H1 (cell line): ENCODE measurements around the gene NCR2. TPM values are rescaled to one million over a fixed set of nuclear protein-coding genes. Genes with fewer than 3 reads are reported as not detected.

ENCODE experiments used
- CTCF ChIA-PET: fragments of 300-600 bp; sonication (Branson Sonifier 250); formaldehyde crosslinking; loops from one replicate; lab custom pipeline; 2021; ENCODE audit not compliant: partially characterized antibody; lab: Charles Lee
- POLR2A ChIA-PET: fragments of 300-600 bp; sonication (Branson Sonifier 250); formaldehyde crosslinking; loops from one replicate; lab custom pipeline; 2021; ENCODE audit warnings: inconsistent platforms; ENCODE audit not compliant: partially characterized antibody; lab: Charles Lee
- DNase-seq, 2 experiments: peaks; one replicate each; pipeline versions ENCODE4 v3.0.0 to v3.0.0-alpha.2; 2010 to 2022; ENCODE audit warnings: low spot score in 2 of 2, low read depth in 1 of 2, mixed read lengths in 1 of 2
- FAIRE-seq: peaks from 2 replicates; lab custom pipeline; 2011; peaks lifted over from hg19 to GRCh38; lab: Jason Lieb, UNC
- H2AFZ ChIP-seq: 2 replicates; pipeline ENCODE4 v1.8.1; 2012; ENCODE audit warnings: low read length, inconsistent platforms
- H2AK5ac ChIP-seq: 2 replicates; pipeline ENCODE4 v1.6.1; 2013; ENCODE audit warnings: low read depth, low read length
- H2BK120ac ChIP-seq: replicated peaks from 2 replicates; pipeline ENCODE3; 2013; ENCODE audit warnings: low read depth, low read length, inconsistent platforms
- H2BK12ac ChIP-seq: 2 replicates; pipeline ENCODE4 v1.6.1; 2013; ENCODE audit warnings: low read depth, low read length
- H2BK15ac ChIP-seq: 2 replicates; pipeline ENCODE4 v1.6.1; 2013; ENCODE audit warnings: low read length
- H2BK20ac ChIP-seq: 2 replicates; pipeline ENCODE4 v1.6.1; 2013; ENCODE audit warnings: low read length
- H2BK5ac ChIP-seq: 2 replicates; pipeline ENCODE4 v1.6.1; 2013; ENCODE audit warnings: low read depth, low read length
- H3K14ac ChIP-seq: 2 replicates; pipeline ENCODE4 v1.6.1; 2013; ENCODE audit warnings: inconsistent platforms; ENCODE audit not compliant: insufficient read length
- H3K18ac ChIP-seq: 2 replicates; pipeline ENCODE4 v1.6.1; 2013; ENCODE audit warnings: low read length; ENCODE audit errors: extremely low read depth
- H3K23ac ChIP-seq: 2 replicates; pipeline ENCODE4 v1.6.1; 2013; ENCODE audit warnings: inconsistent platforms; ENCODE audit not compliant: insufficient read length
- H3K23me2 ChIP-seq: 2 replicates; pipeline ENCODE4 v1.6.1; 2013; ENCODE audit warnings: low read depth, low read length
- H3K27ac ChIP-seq: 2 replicates; pipeline ENCODE4 v1.6.1; 2011; ENCODE audit warnings: low read depth, low read length, inconsistent platforms
- H3K27me3 ChIP-seq, 4 experiments: replicated peaks in 1 of 4; 1 replicate in 1 of 4; 2 replicates in 3 of 4; pipeline versions ENCODE4 v1.6.1 to v1.8.1; 2011 to 2013; ENCODE audit warnings: low read length in 3 of 4, mild to moderate bottlenecking in 3 of 4, inconsistent platforms in 2 of 4, mixed read lengths in 2 of 4, moderate library complexity in 1 of 4; ENCODE audit not compliant: control insufficient read depth in 3 of 4, insufficient read depth in 3 of 4; ENCODE audit errors: extremely low read depth in 1 of 4
- H3K36me3 ChIP-seq, 4 experiments: 2 replicates each; pipeline versions ENCODE4 v1.6.1 to v1.8.1; 2011 to 2013; ENCODE audit warnings: mild to moderate bottlenecking in 4 of 4, low read length in 3 of 4, moderate library complexity in 2 of 4, control low read depth in 1 of 4, inconsistent platforms in 1 of 4; ENCODE audit not compliant: insufficient read depth in 4 of 4, control insufficient read depth in 2 of 4
- H3K4ac ChIP-seq: replicated peaks from 2 replicates; pipeline ENCODE3; 2013; ENCODE audit warnings: low read length, low read depth, mixed read lengths, inconsistent platforms; ENCODE audit not compliant: insufficient read length
- H3K4me1 ChIP-seq, 4 experiments: replicated peaks in 1 of 4; 1 replicate in 1 of 4; 2 replicates in 3 of 4; pipeline versions ENCODE4 v1.6.1 to v1.8.1; 2011 to 2013; ENCODE audit warnings: low read length in 3 of 4, inconsistent platforms in 2 of 4, mixed read lengths in 1 of 4; ENCODE audit not compliant: insufficient read depth in 4 of 4, control insufficient read depth in 3 of 4
- H3K4me2 ChIP-seq, 2 experiments: 2 replicates each; pipeline versions ENCODE4 v1.6.1 to v1.8.1; 2011 to 2013; ENCODE audit warnings: low read depth in 2 of 2, low read length in 2 of 2, control low read depth in 1 of 2, inconsistent platforms in 1 of 2, mild to moderate bottlenecking in 1 of 2; ENCODE audit not compliant: insufficient read depth in 1 of 2
- H3K4me3 ChIP-seq, 4 experiments: fragments of 200-600, 300-600 bp in 1 of 4; sonication (generic), shearing (Covaris generic), sonication (Bioruptor Twin) in 1 of 4; 2 replicates each; pipeline versions ENCODE4 v1.5.1 to v1.8.1; 2011 to 2016; ENCODE audit warnings: low read length in 4 of 4, low read depth in 3 of 4, control low read depth in 2 of 4, inconsistent platforms in 2 of 4, mild to moderate bottlenecking in 2 of 4, mixed read lengths in 1 of 4, moderate library complexity in 1 of 4; ENCODE audit not compliant: insufficient read depth in 2 of 4; ENCODE audit errors: extremely low read depth in 1 of 4
- H3K56ac ChIP-seq: replicated peaks from 2 replicates; pipeline ENCODE3; 2013; ENCODE audit warnings: low read depth, mild to moderate bottlenecking, mixed read lengths, low read length, inconsistent platforms; ENCODE audit not compliant: insufficient read length
- H3K79me1 ChIP-seq: 2 replicates; pipeline ENCODE4 v1.6.1; 2013; ENCODE audit warnings: low read depth, low read length, control low read depth
- H3K79me2 ChIP-seq, 2 experiments: 2 replicates each; pipeline versions ENCODE4 v1.6.1 to v1.8.1; 2012 to 2013; ENCODE audit warnings: low read length in 2 of 2, mild to moderate bottlenecking in 2 of 2, inconsistent platforms in 1 of 2; ENCODE audit not compliant: insufficient read depth in 2 of 2, control insufficient read depth in 1 of 2
- H3K9ac ChIP-seq, 4 experiments: replicated peaks in 1 of 4; 1 replicate in 1 of 4; 2 replicates in 3 of 4; pipeline versions ENCODE4 v1.6.1 to v1.8.1; 2011 to 2013; ENCODE audit warnings: low read depth in 3 of 4, low read length in 3 of 4, control low read depth in 2 of 4, mild to moderate bottlenecking in 2 of 4, moderate library complexity in 2 of 4, inconsistent platforms in 1 of 4; ENCODE audit errors: extremely low read depth in 1 of 4
- H3K9me3 ChIP-seq, 2 experiments: 2 replicates each; pipeline versions ENCODE4 v1.6.1 to v1.8.1; 2012 to 2013; ENCODE audit warnings: mild to moderate bottlenecking in 2 of 2, moderate library complexity in 2 of 2, control low read depth in 1 of 2, inconsistent platforms in 1 of 2, low read depth in 1 of 2, low read length in 1 of 2, mixed read lengths in 1 of 2; ENCODE audit not compliant: insufficient read depth in 2 of 2
- H4K20me1 ChIP-seq, 2 experiments: replicated peaks in 1 of 2; 2 replicates each; pipeline versions ENCODE3 to v1.8.1; 2011 to 2013; ENCODE audit warnings: inconsistent platforms in 2 of 2, low read length in 2 of 2, mild to moderate bottlenecking in 1 of 2; ENCODE audit not compliant: insufficient read depth in 2 of 2, control insufficient read depth in 1 of 2
- H4K5ac ChIP-seq: 2 replicates; pipeline ENCODE4 v1.6.1; 2013; ENCODE audit warnings: low read length, low read depth, mixed read lengths, inconsistent platforms; ENCODE audit not compliant: insufficient read length
- H4K8ac ChIP-seq: 2 replicates; pipeline ENCODE4 v1.8.0; 2013; ENCODE audit warnings: mild to moderate bottlenecking, moderate library complexity, low read length, inconsistent platforms; ENCODE audit not compliant: insufficient read depth; ENCODE audit errors: extremely low read depth
- H4K91ac ChIP-seq: replicated peaks from 2 replicates; pipeline ENCODE3; 2013; ENCODE audit warnings: low read length, mixed read lengths, inconsistent platforms; ENCODE audit not compliant: insufficient read length
- BACH1 ChIP-seq: IDR thresholded peaks from 2 replicates; pipeline ENCODE4 v1.6.1; 2012; ENCODE audit warnings: low read length, improper control_type of control experiment
- ZNF274 ChIP-seq: IDR thresholded peaks from 2 replicates; pipeline ENCODE4 v1.7.0; 2012; ENCODE audit warnings: low read length, borderline replicate concordance; ENCODE audit errors: extremely low read depth
- WGBS, 2 experiments: shearing (Covaris generic) in 1 of 2; methylation state at CpG; one replicate each; pipeline versions ENCODE4 v1.1.6 to v1.1.7; 2013 to 2015; ENCODE audit warnings: low lambda C conversion rate in 2 of 2, mixed read lengths in 2 of 2, inconsistent platforms in 1 of 2, low coverage in 1 of 2, missing lambda C conversion rate in 1 of 2; ENCODE audit not compliant: insufficient replicate concordance in 2 of 2, insufficient coverage in 1 of 2, insufficient read length in 1 of 2; ENCODE audit errors: extremely low coverage in 1 of 2, missing lambda C conversion rate in 1 of 2; 5-methylcytosine and 5-hydroxymethylcytosine counted together
- polyA plus RNA-seq, 7 experiments: library from polyadenylated mRNA; depleted of rRNA in 3 of 7; stranded (reverse) in 5 of 7; unstranded in 2 of 7; fragments of >200 nt in 5 of 7; fragments of 200-250 nt in 2 of 7; gene quantifications; 1 replicate in 5 of 7; 2 replicates in 1 of 7; 4 replicates in 1 of 7; pipeline versions ENCODE4 v1.2.1 to v1.2.3, GENCODE V29; 2011 to 2013; ENCODE audit warnings: missing spikeins in 2 of 7, mixed read lengths in 2 of 7
- total RNA-seq: library from RNA; stranded (reverse); fragmentation: NEBNext Ultra II Directional; extraction: Animal tissue kit (Norgen Biotek cat#: 25700); gene quantifications from 2 replicates; pipeline ENCODE4 v1.2.1, GENCODE V29; 2021

Gene NCR2
- total and polyA plus RNA-seq, 2 of the 8 experiments (the other 6 are each of a cell fraction or from before 2014, with no cell fraction given), result not detected

- FAIRE-seq, result no peak
- Histone ChIP-seq H4K91ac (peak overlapping the region; percentile 54), H2AFZ (no peak overlapping the region), H3K4me1 (peaks cover 0 to 13% (median 3%) of the 10 kb centered on the region in 4 experiments; a peak in 5 of 7 replicates), H2BK12ac (no peak overlapping the region), H3K79me2 (no peaks in the 10 kb centered on the region), H3K23ac (no peak overlapping the region), H3K23me2 (no peaks in the 10 kb centered on the region), H3K4me3 (no peak overlapping the region), H3K18ac (no peak overlapping the region), H3K79me1 (no peaks in the 10 kb centered on the region), H2BK120ac (no peak overlapping the region), H2BK5ac (no peak overlapping the region), H2BK15ac (no peak overlapping the region), H3K27me3 (peaks cover 0 to 4% (median 2%) of the 10 kb centered on the region in 4 experiments; a peak in 2 of 7 replicates), H3K36me3 (no peaks in the 10 kb centered on the region), H3K9ac (no peak overlapping the region), H2AK5ac (no peak overlapping the region), H3K56ac (no peak overlapping the region), H4K20me1 (no peaks in the 10 kb centered on the region), H3K4ac (no peak overlapping the region), H3K9me3 (no peaks in the 10 kb centered on the region), H4K5ac (no peak overlapping the region), H2BK20ac (no peak overlapping the region), H3K14ac (no peak overlapping the region), H4K8ac (peak overlapping the region; percentile 63; the same call in 1 of the 2 replicates), H3K4me2 (no peak overlapping the region), H3K27ac (no peak overlapping the region)
- 87% methylated on average over 4 of the region's 4 CpGs; no CpG with 5 or more reads in 1 of the 2 experiments for WGBS, 2 experiments
- DNase-seq, result no peak
- TF ChIP-seq ZNF274 (no peak), BACH1 (no peak)
- POLR2A ChIA-PET, result no interaction called here
- CTCF ChIA-PET, result interaction anchor here (0.5 to 6.8 kb wide), 17 partner anchors 10 to 768 kb away, joined by 3 to 97 read pairs (median 9); partner anchors contain the start of genes NCR2 and TREML4
These were observed 14.2 kb upstream of the NCR2 start for GRCh38 chr6:41321183-41321582.
